SW 1271 (cell line): ENCODE data around the gene BIRC7.
"Not testable (repeated sequence)": the region's sequence is repeated elsewhere in the genome, so short reads cannot be mapped to it uniquely, and the experiment has no call there.

Source experiments
- DNase-seq, 2 experiments: peaks; one replicate each; lab custom pipeline; 2025; lab: John Stamatoyannopoulos, UW

The BIRC7 gene

DNA sequence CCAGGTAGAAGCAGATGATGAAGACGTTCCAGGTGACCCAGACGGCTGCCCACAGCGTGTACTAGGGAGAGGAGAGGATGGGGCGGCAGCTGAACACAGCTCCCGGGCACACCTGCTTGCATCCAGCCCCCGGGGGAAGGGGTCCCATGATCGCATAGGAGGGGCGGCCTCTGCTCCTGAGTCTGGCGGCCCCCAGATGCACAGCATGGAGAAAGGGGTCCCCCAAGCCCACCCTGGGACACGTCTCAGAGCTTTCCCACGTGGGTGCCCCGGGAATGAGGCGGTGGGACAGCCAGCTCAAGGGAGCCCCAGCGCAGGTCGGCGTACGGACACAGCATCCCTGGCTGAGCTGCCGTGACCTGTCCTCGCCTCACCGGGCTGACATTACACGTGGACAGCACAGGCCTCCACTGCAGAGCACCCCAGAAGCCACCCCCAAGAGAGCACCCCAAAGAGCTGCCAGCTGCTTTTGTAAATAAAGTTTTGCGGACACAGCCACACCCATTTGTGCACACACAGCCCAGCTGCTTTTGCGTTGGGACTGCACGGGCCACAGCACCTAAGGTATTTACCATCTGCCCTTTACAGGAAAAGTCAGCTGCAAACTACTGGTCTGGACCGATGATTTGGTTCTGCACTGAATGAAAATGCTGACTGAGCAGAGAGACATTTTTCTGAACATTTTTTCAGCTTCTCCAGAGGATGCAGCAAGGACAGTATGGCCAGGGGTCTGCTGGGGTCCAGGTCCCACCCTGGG, 13.3 kb downstream of the BIRC7 start:
- DNase-seq: no peak

DNA sequence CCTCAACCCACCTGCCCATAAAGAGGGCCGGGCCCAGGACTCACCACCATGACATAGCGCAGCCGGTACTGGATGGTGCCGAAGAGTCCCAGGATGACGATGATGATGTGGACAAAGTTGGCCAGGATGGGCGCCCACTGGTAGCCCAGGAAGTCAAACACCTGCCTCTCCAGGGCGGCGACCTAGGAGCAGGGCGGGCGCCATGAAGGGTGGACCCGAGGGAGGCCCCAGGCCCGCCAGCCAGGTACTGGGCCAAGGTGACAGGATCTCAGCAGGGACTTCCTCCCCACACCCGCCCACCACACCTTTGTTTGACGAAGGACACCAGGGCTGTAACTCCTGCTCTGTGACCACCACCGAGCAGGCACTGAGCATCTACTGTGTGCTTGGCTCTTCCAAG, 14.2 kb downstream of the BIRC7 start:
- DNase-seq: no peak

DNA sequence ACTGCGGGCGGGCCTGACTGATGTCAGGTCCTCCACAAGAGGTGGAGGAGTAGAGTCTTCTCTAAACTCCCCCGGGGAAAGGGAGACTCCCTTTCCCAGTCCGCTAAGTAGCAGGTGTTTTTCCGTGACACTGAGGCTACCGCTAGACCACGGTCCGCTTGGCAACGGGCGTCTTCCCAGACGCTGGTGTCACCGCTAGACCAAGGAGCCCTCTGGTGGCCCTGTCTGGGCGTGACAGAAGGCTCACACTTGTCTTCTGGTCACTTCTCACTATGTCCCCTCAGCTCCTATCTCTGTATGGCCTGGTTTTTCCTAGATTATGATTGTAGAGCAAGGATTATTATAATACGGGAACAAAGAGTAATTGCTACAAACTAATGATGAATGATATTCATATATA, 15.6 kb downstream of the BIRC7 start:
- DNase-seq: not testable (repeated sequence)

DNA sequence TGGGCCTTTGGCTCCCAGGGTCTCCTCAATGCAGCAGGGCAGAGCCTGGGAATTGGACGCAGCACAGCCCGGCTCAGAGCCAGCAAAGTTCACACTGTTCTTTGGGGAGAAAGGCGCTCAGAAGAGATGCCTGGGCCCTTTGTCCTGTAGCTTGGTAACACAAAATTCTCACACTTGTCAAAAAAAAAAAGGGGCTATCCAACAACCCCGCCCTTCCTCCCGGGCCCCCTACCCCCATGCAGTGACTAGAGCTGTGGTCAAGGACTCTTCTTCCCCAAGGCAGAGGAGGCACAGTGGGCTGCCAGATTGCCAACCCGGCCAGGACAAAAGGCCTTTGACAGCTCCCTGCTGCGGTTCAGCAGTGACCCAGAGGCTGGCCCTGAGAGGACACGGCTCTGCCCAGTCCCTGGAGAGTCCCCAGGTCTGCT, 16.6 kb downstream of the BIRC7 start:
- DNase-seq: no peak

DNA sequence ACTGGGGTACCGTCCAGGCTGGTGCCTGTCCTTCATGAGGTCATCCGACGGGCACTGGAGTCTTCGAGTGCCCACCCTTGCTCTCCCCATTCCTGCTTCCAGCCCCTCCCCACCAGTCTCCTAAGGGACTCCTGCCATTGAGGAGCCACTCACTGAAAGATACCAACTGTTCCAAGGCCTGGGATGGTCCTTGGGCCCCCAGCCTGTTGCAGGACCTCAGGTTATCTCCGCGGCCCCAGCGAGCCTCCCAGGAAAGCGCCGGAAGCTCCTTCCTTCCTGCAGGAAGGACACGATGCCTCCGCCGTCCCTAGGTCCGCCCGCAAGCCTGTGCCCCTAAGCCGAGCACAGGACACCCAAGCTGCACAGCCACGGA, 17.3 kb downstream of the BIRC7 start:
- no peak for DNase-seq

DNA sequence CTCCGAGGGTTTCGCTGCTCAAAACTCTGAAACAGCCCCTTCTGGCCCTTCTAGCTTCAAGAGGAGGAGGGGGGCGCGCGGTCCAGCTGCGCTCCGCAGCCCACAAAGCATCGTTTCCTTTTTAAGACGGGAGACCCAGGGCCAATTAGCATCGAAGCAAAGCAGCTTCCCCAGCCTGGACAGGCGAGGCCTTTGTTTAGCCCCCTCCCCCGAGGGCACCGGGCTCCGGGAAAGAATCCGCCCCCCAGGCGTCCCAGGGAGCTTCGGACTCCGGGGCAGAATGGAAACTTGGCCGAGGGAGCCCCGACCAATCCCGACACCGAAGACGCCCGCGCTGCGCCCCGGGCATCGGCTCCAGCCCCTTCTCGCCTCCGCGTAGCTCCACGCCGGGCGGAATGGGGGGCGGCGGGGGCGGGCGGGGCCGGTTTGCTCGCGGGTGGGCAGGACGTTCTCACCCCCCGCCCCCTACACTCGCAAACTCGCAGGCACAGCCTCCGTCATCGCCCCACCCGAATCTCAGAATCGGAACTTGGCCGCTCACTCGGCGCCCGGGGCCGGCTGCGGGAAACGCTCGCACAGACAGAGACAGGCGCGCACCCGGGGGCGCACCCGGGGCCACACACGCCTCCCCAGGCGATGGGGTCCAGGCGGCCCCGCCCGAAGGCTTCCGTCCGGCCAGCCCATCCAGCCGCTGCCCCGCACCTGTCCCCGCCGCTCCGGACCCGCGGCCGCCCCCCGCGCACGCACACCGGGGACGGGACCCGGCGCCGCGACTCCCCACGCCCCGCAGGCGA, 17.9 kb downstream of the BIRC7 start:
- DNase-seq: no peak

DNA sequence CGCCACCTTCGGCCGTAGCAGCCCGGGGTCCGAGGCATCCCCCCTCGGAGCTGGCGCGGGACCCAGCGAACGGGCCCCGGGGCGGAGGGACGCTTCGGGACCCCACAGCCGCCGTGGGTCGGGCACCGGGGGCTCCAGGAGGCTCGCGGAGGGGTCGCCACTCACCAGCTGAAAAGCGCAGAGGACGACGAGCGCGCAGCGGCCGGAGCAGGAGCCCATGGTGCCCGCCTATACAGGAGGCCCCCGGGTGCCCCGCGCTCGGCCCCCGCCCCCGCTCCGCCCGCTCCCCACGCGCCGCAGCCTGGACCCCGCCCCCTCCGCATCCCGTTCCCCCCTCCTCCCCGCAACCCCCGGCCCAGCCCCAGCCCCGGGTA, 18.5 kb downstream of the BIRC7 start, which contains the start of gene NKAIN4:
Gene NKAIN4, minus strand, starts transcription at position 232 of the 374 bp plus-strand sequence. Its CDS starts 13 bp downstream, at position 219.
- no peak for DNase-seq

DNA sequence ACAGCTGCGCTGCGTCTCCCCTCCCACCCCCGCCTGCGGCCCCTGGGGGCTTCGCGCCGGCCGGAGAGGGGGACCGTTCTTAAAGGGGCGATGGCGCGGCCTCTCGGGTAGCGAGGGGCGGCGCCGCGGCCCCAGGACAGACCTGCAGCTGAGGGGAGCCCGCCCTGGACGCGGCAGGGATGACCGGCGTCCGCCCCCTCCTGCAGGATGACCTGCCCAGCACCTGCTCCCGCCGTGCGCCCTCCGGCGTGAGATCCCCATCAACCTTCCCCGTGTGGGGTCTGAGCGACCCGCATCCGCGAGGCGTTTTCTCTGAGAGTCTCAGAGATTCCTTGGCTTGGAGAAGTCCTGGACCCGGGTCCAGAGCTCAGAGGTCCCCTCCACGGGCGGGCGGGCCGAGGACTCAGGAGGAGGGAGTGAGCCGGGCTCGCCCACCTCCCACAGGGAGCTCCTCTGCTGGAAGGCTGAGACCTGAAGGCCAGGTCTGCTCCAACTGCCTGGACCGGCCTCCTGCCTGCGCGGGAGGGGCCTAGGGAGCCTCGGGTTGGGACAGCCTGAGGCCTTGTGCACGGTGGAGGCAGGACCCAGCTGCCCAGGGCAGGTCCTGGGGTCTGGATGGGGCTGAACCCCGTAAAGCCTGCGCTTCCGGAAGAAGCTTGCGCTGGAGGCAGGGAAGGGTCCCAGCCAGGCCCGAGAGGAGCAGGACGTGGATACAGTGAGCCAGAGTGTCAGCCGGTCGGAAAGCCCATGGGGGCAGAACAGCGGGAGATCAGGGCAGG, 19.1 kb downstream of the BIRC7 start:
- DNase-seq: no peak

DNA sequence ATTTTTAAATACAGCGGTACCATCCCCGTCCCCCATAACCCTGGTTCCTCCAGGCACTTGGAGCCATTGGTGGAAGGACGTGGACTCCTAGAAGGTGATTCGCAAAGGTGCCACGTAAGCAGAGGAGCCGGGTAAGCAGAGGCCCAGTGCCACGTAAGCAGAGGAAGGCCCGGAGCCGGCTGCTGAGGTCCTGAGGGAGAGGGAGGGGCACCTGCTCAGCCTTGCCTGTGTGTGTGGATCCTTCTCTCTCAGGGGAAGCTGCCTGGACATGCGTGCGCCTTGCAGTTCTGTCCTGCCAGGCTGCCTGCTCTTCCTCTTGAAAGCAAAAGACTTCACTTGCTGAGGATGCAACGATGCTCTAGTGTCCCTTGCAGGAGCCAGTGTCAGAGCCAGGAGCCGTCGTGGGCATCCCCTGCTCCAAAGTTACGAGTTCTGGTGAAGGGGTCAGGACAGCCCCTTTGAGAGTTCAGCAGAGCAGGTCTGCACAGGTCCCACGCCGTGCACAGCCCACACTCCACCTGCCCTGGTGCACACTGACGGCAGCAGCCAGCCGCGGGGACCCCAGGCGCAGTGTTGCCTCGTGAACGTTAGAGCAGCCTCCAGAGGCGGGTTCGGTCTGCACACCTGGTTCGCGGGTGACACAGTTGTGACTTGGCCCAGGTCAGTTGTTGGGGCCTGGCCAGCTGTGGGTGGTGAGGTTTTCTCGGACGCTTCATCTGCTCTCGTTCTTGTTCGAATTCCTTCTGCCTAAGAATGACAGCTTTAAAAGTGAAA, 20.4 kb downstream of the BIRC7 start:
- no peak for DNase-seq

DNA sequence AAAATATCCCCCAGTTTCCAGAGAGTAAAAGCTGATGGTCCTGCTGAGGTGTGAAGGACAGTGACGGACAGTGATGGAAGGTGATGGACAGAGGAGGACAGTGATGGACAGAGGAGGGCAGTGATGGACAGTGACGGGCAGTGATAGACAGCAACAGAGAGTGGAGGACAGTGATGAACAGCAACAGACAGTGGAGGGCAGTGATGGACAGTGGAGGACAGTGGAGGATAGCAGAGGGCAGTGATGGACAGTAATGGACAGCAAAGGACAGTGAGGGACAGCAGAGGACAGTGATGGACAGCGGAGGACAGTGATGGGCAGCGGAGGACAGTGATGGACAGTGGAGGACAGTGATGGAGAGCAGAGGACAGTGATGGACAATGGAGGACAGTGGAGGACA, 21.2 kb downstream of the BIRC7 start:
- DNase-seq: no peak

DNA sequence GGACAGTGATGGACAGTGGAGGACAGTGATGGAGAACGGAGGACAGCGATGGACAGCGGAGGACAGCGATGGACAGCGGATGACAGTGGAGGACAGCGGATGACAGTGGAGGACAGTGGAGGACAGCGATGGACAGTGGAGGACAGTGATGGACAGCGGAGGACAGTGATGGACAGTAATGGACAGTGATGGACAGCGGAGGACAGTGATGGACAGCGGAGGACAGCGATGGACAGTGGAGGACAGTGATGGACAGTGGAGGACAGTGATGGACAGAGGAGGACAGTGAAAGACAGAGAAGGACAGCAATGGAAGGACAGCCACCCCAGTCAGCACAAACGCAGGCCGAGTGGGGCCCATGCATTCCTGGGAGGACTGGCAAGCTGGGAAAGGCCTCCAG, 21.9 kb downstream of the BIRC7 start:
- DNase-seq: no peak

DNA sequence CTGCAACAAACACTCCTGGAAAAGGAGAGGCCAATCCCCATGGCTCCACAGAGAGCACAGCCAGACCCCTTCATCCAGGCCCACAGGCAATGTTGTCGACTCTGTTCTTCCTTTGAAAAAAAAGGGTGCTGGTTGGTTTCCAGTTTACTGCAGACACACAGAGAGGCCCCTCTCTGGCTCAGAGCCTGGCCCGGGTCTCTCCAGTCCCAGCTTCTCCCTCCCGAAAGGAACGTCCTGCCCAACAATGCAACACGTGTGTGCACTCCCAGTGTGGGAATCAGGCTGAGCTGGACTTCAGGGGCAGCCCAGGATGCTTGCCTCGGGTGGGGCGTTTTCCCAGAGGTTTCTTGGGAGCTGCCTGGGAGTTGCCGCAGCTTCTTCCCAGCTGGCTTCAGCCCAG, 23.1 kb downstream of the BIRC7 start:
- DNase-seq: no peak

DNA sequence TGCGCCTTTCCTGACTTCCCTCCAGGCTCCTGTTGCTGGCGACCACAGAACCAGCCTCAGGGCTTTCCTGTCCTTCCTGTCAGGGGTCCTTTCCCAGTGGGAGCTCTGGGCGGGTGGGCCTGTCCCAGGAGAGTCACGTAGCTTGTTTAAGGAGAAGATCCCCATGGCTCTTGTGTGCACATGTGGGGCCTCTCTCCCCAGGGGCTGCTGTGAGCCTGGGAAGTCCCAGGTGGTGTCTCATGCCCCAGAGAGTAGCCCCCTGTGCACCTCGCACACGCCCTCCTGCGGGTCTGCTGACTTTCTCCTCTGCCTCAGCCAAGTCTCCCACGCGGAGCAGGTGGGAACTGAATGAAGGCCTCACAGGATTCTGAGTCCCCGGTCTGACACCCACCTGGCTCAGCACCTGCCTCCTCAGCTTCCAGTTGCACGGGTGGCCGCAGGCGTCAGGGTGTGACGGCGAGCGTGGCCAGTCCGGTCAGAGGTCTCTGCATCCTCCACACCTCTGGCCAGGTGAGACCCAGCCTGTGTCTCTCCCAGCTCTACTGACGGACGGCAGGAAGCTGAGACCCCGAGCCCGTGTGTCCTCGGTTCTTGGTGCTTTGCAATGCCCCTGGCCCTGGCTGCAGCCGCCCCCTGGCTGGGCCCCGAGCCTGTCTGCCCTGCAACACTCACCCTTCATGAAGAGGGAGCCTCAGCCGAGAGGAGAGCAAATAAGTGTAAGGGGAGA, 24.2 kb downstream of the BIRC7 start:
- DNase-seq: no peak

DNA sequence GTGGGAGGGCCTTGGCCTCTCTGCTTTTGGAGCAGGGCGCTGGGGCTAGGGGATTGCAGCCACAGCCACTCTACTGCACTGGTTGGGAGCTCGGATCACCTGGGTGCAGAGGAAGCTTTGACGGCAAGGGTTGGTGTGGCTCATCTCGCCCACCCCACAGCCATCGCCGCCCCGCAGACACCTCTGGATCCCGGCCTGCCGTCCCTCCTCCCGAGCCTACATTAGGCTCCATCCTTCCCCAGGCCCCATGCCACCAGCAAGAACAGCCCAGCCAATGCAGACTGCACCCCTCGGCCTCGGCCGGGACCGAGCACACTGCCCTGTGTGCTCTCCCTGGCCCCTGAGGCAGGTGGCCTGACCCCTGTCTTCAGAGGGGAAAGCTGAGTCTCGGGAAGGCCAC, 24.8 kb downstream of the BIRC7 start:
- DNase-seq: no peak

DNA sequence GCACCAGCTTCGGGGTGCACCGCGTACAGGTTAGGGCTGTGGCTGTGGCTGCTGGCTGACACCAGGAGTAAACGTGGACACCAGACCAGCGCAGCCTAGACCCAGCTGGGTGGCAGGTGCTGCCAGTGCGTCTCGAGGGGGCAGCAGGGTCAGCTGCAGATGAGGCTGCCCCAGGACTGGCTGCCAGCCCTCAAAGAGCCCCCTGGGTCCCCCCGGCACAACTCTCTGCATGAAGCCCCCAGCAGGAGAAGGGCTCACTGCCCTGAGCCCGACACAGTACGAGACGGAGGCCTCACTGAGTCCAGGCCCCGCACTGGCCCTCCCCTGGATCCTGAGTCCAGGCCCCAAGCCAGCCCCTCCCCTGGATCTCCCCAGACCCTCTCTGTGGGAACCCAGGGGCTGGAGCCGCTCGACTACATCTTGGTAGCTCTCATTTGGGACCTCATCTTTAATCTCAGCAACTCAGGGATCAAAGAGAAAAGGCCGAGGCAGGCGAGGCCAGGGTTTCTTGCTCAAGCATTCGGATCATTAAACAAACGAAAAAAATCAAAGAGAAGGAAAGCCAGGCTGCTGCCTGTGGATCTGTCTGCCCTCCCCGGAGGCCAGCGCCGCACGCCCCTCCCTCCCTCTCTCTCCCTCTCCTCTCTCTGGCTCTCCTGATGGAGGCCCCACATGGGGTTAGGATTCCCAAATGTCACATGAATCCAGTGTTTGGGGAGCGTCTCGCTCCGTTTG, 25.5 kb downstream of the BIRC7 start:
- DNase-seq: no peak

DNA sequence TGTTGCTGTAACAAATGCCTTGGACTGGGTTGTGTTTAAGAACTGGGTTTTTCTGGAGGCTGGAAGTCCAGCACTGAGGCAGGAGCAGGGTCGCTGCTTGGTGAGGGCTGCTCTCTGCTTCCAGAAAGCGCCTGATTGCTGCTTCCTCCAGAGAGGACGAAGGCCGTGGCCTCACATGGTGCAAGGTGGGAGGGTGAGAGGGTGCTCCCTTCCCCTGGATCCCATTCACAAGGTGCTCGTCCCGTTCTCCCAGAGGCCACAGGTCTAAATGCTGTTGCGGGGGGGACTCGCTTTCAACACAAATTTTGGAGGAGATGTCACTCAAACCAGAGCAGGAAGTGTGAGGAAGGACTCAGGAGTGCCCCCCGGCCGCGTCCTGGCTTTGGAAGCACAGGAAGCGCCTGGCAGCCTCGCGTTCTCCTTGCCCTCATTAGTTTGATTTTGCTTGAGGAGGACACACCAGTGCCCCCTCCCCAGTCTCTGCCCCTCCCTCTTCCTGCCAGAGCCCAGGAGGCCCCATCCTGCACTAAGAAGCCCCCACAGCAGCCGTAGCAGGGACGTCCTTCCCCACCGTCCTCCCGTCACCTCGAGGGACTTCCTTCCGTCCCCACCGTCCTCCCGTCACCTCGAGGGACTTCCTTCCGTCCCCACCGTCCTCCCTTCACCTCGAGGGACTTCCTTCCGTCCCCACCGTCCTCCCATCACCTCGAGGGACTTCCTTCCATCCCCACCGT, 26.3 kb downstream of the BIRC7 start:
- no peak for DNase-seq

DNA sequence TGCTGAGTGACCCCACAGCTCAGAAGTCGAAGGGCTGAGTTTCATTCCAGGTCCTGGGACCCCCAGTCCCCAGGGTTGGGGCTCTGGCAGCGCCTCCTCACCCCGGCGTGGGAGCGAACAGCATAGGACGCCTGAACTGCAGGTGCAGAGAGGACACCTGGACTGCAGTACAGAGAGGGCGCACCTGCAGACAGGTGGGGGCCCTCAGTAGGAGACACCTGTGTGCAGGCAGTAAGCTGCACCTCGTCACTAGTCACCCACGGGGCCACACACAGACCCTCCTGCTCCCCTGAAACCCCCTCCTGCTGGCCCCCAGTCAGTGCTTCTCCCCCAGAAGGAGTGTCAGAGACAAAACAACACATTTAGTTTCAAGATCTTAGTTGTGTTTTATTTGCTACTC, 27.1 kb downstream of the BIRC7 start:
- no peak for DNase-seq

DNA sequence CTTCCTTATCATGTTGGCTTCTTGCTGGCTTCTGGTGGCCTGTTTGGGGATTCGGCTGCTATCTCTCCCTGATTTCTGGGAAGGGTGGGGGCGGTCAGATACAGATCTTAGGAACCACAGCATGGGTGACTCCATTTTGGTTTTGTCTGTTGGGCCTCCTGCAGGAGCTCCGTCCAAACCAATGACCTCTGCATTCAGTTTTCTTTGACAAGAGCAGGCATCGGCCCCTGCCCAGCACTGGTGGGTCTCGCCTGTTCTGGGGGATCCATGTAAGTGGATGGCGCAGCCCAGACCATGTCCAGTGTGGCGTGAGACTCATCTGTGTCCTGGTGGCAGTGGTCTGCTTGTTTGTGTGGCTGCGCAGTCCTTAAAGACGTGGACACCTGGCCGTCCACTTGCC, 28.3 kb downstream of the BIRC7 start:
- no peak for DNase-seq

DNA sequence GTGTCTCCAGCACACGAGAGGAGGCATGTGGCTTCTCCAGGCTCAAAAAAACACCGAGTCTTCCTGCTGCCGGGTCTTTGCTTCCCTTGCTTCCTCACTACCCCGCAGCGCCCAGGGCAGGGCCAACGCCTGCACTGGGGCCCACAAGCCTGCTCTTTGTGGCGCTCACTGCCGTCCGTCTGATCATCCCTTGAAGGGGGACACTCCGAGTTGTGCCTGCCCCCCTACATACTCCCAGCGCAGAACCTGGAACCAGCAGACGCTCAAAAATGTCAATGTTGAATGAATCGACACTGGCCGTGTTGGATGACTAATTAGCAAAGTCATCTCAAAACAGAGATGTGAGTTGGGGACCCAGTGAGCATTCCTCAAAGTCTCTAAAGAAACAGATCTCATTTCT, 28.8 kb downstream of the BIRC7 start:
- no peak for DNase-seq
